Activated naive CD8-positive, alpha-beta T cell treated with anti-CD3 and anti-CD28 coated beads, Interleukin-2, amount 50 U/mL, for 16 hours (primary cell): ENCODE data around the gene EFNB1.

Experiments
- DNase-seq: peaks from one replicate; pipeline ENCODE4 v3.0.0-alpha.2; 2020; ENCODE audit warnings: low read depth, low spot score

EFNB1 gene

DNA sequence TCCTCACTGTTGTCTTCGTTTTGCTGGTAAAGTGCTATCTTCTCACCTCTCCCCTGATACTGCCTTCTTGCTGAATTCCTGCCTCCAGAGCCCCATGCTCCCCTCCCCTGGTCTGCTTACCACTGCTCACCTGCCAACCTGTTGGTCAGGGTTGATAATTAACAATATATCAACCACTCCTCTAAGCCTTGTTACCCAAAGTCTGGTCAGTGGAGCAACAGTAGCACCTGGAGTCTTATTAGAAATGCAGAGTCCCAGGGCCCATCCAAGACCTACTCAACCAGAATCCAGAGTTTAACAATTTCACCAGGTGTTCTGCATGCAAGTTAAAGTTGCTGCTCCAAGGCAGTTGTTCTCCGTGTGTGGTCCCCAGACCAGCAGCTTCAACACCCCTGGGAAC is 55.0 kb downstream of the EFNB1 start:
- DNase-seq, result no peak

DNA sequence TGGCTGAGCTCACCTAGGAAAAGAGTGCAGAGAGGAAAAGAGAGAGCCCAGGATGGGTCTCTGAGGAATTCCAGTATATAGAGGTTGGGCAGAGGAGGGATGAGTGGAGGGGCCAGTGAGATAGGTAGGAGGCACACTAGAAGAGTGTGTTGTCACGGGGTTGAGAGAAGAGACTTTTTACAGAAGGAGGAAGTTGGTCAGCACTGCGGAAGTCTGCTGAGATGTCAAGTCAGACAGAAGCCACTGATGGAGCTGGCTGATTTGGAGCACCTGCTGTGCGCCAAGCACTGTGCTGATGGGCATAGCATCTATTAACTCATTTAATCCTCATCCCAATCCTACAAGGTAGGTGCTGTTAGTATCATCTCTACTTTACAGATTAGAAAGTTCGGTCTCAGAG is 60.4 kb downstream of the EFNB1 start:
- DNase-seq, result no peak
